ENCODE results near the gene PRKAR2A.
"Not testable (repeated sequence)": the region's sequence is repeated elsewhere in the genome, so short reads cannot be mapped to it uniquely, and the experiment has no call there.

GRCh38 chr3:48759991-48760540, 87.6 kb downstream of the PRKAR2A start:
- TF ChIP-seq CTCF (tag by site-specific recombination; IDR thresholded peaks at IDR 0.05); ZNF596 (tag by site-specific recombination; IDR thresholded peaks at IDR 0.05); AEBP2 (tag by site-specific recombination; IDR thresholded peaks at IDR 0.05; ENCODE audit: borderline replicate concordance); ZNF837 (tag by site-specific recombination; IDR thresholded peaks at IDR 0.05); HOXC10 (CRISPR knock-in tag; IDR thresholded peaks at IDR 0.05); ZBTB44 (tag by site-specific recombination; IDR thresholded peaks at IDR 0.05): not testable (repeated sequence)

Measured in HEK293 (cell line).